Caco-2 (cell line): ENCODE measurements around the gene SLC4A7. TPM values are rescaled to one million over a fixed set of nuclear protein-coding genes. Genes with fewer than 3 reads are reported as not detected.

Source experiments
- BruUV-seq: library from RNA; stranded (reverse); fragments of 400-500 nt; replicated peaks from 2 replicates; lab custom pipeline; 2021; lab: Mats Ljungman, UMichigan
- CTCF ChIA-PET: fragments of 300-600 bp; sonication (Branson Sonifier 250); formaldehyde crosslinking; loops from one replicate; lab custom pipeline; 2022; ENCODE audit warnings: antibody characterized with exemption; lab: Charles Lee
- POLR2A ChIA-PET: fragments of 300-600 bp; sonication (Branson Sonifier 250); formaldehyde crosslinking; loops from one replicate; lab custom pipeline; 2022; ENCODE audit warnings: antibody characterized with exemption; lab: Charles Lee
- DNase-seq, 2 experiments: peaks; one replicate each; pipeline versions ENCODE4 v3.0.0 to v3.0.0-alpha.2; 2020 to 2022
- H3K27me3 ChIP-seq: replicated peaks from 2 replicates; pipeline ENCODE4 v1.6.0; 2011; ENCODE audit warnings: low read length; ENCODE audit not compliant: control insufficient read depth, insufficient read depth
- H3K36me3 ChIP-seq: 2 replicates; pipeline ENCODE4 v1.5.1; 2011; ENCODE audit warnings: low read length; ENCODE audit not compliant: control insufficient read depth, insufficient read depth
- H3K4me1 ChIP-seq: fragments of 250-450 bp; sonication (Bioruptor Pico); 2 replicates; pipeline ENCODE4 v1.5.1; 2020; ENCODE audit warnings: mild to moderate bottlenecking
- H3K4me3 ChIP-seq: 2 replicates; pipeline ENCODE4 v1.5.1; 2011; ENCODE audit warnings: low read depth, mild to moderate bottlenecking, control low read depth, low read length
- H3K9me3 ChIP-seq: fragments of 250-450 bp; sonication (Bioruptor Pico); 2 replicates; pipeline ENCODE4 v1.5.1; 2020; ENCODE audit warnings: mild to moderate bottlenecking, moderate library complexity
- H3K27ac Mint-ChIP-seq: one replicate; pipeline ENCODE4 v1.8.0; 2022; ENCODE audit warnings: mixed read lengths; ENCODE audit not compliant: unreplicated experiment
- H3K27me3 Mint-ChIP-seq: one replicate; pipeline ENCODE4 v1.8.0; 2022; ENCODE audit warnings: mixed read lengths; ENCODE audit not compliant: insufficient read depth, unreplicated experiment
- H3K36me3 Mint-ChIP-seq: one replicate; pipeline ENCODE4 v1.8.0; 2022; ENCODE audit warnings: mild to moderate bottlenecking, mixed read lengths; ENCODE audit not compliant: insufficient read depth, unreplicated experiment
- H3K4me1 Mint-ChIP-seq: one replicate; pipeline ENCODE4 v1.8.0; 2022; ENCODE audit warnings: low read depth, mixed read lengths; ENCODE audit not compliant: unreplicated experiment
- H3K4me3 Mint-ChIP-seq: one replicate; pipeline ENCODE4 v1.8.0; 2022; ENCODE audit warnings: mild to moderate bottlenecking, moderate library complexity, mixed read lengths; ENCODE audit not compliant: unreplicated experiment
- H3K9me3 Mint-ChIP-seq: one replicate; pipeline ENCODE4 v1.8.0; 2022; ENCODE audit warnings: mixed read lengths; ENCODE audit not compliant: unreplicated experiment
- intact Hi-C: fragments of 100-400 bp; cut with micrococcal nuclease; formaldehyde crosslinking; loops from one replicate; pipeline ENCODE4 v1.10.0; 2022; ENCODE audit not compliant: unreplicated experiment
- total RNA-seq: library from RNA; stranded (reverse); gene quantifications from 2 replicates; pipeline ENCODE4 v1.2.3, GENCODE V29; 2022
- TF ChIP-seq, protein P1 (sequence below), 2 experiments: fragments of 200-600 bp in 1 of 2; IDR thresholded peaks; 1 replicate in 1 of 2; 2 replicates in 1 of 2; pipeline versions ENCODE4 v1.5.1 to v1.8.0; 2011 to 2022; ENCODE audit warnings: antibody characterized with exemption in 1 of 2, control low read depth in 1 of 2, inconsistent platforms in 1 of 2, low read depth in 1 of 2, low read length in 1 of 2, mild to moderate bottlenecking in 1 of 2, moderate library complexity in 1 of 2; ENCODE audit not compliant: insufficient read depth in 1 of 2, severe bottlenecking in 1 of 2, unreplicated experiment in 1 of 2

The SLC4A7 gene
- total RNA-seq, 1 experiment from 2014 or later: 14.9 TPM

GRCh38 chr3:27464646-27465045 lies 19.5 kb downstream of the SLC4A7 start:
- POLR2A ChIA-PET: no interaction called here
- no peaks in the 10 kb centered on the region for H3K4me1 Mint-ChIP-seq
- Histone ChIP-seq H3K27me3 (no peaks in the 10 kb centered on the region), H3K4me3 (no peak overlapping the region), H3K9me3 (no peaks in the 10 kb centered on the region), H3K36me3 (no peaks in the 10 kb centered on the region), H3K4me1 (no peaks in the 10 kb centered on the region)
- no peaks in the 10 kb centered on the region for H3K36me3 Mint-ChIP-seq
- no peaks in the 10 kb centered on the region for H3K27me3 Mint-ChIP-seq
- CTCF ChIA-PET: no interaction called here
- no peak overlapping the region for H3K27ac Mint-ChIP-seq
- H3K4me3 Mint-ChIP-seq: no peak overlapping the region
- TF ChIP-seq, protein P1, sequence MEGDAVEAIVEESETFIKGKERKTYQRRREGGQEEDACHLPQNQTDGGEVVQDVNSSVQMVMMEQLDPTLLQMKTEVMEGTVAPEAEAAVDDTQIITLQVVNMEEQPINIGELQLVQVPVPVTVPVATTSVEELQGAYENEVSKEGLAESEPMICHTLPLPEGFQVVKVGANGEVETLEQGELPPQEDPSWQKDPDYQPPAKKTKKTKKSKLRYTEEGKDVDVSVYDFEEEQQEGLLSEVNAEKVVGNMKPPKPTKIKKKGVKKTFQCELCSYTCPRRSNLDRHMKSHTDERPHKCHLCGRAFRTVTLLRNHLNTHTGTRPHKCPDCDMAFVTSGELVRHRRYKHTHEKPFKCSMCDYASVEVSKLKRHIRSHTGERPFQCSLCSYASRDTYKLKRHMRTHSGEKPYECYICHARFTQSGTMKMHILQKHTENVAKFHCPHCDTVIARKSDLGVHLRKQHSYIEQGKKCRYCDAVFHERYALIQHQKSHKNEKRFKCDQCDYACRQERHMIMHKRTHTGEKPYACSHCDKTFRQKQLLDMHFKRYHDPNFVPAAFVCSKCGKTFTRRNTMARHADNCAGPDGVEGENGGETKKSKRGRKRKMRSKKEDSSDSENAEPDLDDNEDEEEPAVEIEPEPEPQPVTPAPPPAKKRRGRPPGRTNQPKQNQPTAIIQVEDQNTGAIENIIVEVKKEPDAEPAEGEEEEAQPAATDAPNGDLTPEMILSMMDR (IDR thresholded peaks at IDR 0.05; ENCODE audit: insufficient read depth in 1 of 2, low read depth in 1 of 2, low read length in 1 of 2, severe bottlenecking in 1 of 2, unreplicated experiment in 1 of 2): no peak
- no peaks in the 10 kb centered on the region for H3K9me3 Mint-ChIP-seq
- intact Hi-C loops: loop anchor here (5.0 kb wide), 1 partner anchor 218 kb away; no protein-coding TSS in a partner anchor
- no TSS peak for BruUV-seq
- DNase-seq: no peak

- ChIA-PET CTCF (no interaction called here), POLR2A (no interaction called here)
- no peaks in the 10 kb centered on the region for H3K27me3 ChIP-seq
- Mint-ChIP-seq H3K9me3 (no peaks in the 10 kb centered on the region), H3K27ac (no peak overlapping the region), H3K27me3 (no peaks in the 10 kb centered on the region), H3K36me3 (no peaks in the 10 kb centered on the region), H3K4me3 (no peak overlapping the region), H3K4me1 (no peaks in the 10 kb centered on the region)
- no peaks in the 10 kb centered on the region for H3K9me3 ChIP-seq
- no peak overlapping the region for H3K4me3 ChIP-seq
- BruUV-seq: no TSS peak
- TF ChIP-seq, protein P1 (IDR thresholded peaks at IDR 0.05; ENCODE audit: insufficient read depth in 1 of 2, low read depth in 1 of 2, low read length in 1 of 2, severe bottlenecking in 1 of 2, unreplicated experiment in 1 of 2): no peak
- intact Hi-C loops: no loop called here
- no peaks in the 10 kb centered on the region for H3K4me1 ChIP-seq
- H3K36me3 ChIP-seq: no peaks in the 10 kb centered on the region
- DNase-seq: no peak
These were observed 22.0 kb downstream of the SLC4A7 start for GRCh38 chr3:27462228-27462627.

GRCh38 chr3:27458929-27459328 lies 25.3 kb downstream of the SLC4A7 start:
- ChIA-PET POLR2A (no interaction called here), CTCF (no interaction called here)
- Histone ChIP-seq H3K27me3 (no peaks in the 10 kb centered on the region), H3K36me3 (no peaks in the 10 kb centered on the region), H3K4me1 (no peaks in the 10 kb centered on the region), H3K9me3 (no peaks in the 10 kb centered on the region), H3K4me3 (no peak overlapping the region)
- H3K36me3 Mint-ChIP-seq: no peaks in the 10 kb centered on the region
- no peak overlapping the region for H3K4me3 Mint-ChIP-seq
- no peak overlapping the region for H3K27ac Mint-ChIP-seq
- H3K27me3 Mint-ChIP-seq: no peaks in the 10 kb centered on the region
- intact Hi-C loops: no loop called here
- DNase-seq: no peak
- no peaks in the 10 kb centered on the region for H3K9me3 Mint-ChIP-seq
- BruUV-seq: no TSS peak
- no peaks in the 10 kb centered on the region for H3K4me1 Mint-ChIP-seq
- TF ChIP-seq, protein P1 (IDR thresholded peaks at IDR 0.05; ENCODE audit: insufficient read depth in 1 of 2, low read depth in 1 of 2, low read length in 1 of 2, severe bottlenecking in 1 of 2, unreplicated experiment in 1 of 2): no peak
